ENCODE results near the gene ARVCF. TPM values are rescaled to one million over a fixed set of nuclear protein-coding genes. Genes with fewer than 3 reads are reported as not detected.

The ARVCF gene
- total and polyA plus RNA-seq, 2 donors (not counting 3 experiments of a cell fraction or from before 2014, with no cell fraction given), result 81.3 to 105 TPM

- H3K9me3 ChIP-seq (replicated peaks; ENCODE audit: control insufficient read depth, insufficient read depth, low read length), result no peaks in the 10 kb centered on the region
- H3K4me2 ChIP-seq (ENCODE audit: insufficient read depth, low read length), result no peak overlapping the region
- DNase-seq (ENCODE audit: low read depth, low spot score) (no peak), FAIRE-seq (no peak)
- ChIA-PET POLR2A (no interaction called here), CTCF (interaction anchor here (3.4 kb wide), 1 partner anchor 17 kb away, joined by 19 read pairs; no protein-coding TSS in a partner anchor)
- dilution Hi-C loops (cut with MboI; ENCODE audit: extremely low pct_ligation_motif_present, low sequenced_read_pairs) (no loop called here), intact Hi-C loops (cut with micrococcal nuclease) (no loop called here)
- H3K4me1 ChIP-seq (ENCODE audit: control insufficient read depth, extremely low read depth, insufficient read depth, low read length), result peaks cover 32% of the 10 kb centered on the region
- TF ChIP-seq POLR2AphosphoS5 (IDR thresholded peaks at IDR 0.05; ENCODE audit: insufficient read depth, low read depth, low read length) (no peak), MAX (IDR thresholded peaks at IDR 0.05; ENCODE audit: insufficient read depth, insufficient read length) (no peak), EZH2 (IDR thresholded peaks at IDR 0.05; ENCODE audit: borderline replicate concordance, low read depth, low read length, severe bottlenecking) (no peak), MYC (IDR thresholded peaks at IDR 0.05; ENCODE audit: low read depth, low read length) (no peak), GATA2 (IDR thresholded peaks at IDR 0.05; ENCODE audit: insufficient read depth, insufficient read length, low read depth, low read length) (no peak), FOS (IDR thresholded peaks at IDR 0.05; ENCODE audit: borderline replicate concordance, insufficient read depth, low read length) (no peak), POLR2A (IDR thresholded peaks at IDR 0.05; ENCODE audit: low read depth, low read length) (no peak), CTCF (IDR thresholded peaks at IDR 0.05; ENCODE audit: extremely low read depth in 1 of 2, insufficient read depth in 1 of 2, low read depth in 1 of 2, low read length in 2 of 2) (no peak), JUN (IDR thresholded peaks at IDR 0.05; ENCODE audit: borderline replicate concordance, insufficient read depth, insufficient read length, low read depth) (no peak)
- H2AFZ ChIP-seq (ENCODE audit: low read depth, low read length), result no peak overlapping the region
- H3K4me3 ChIP-seq (replicated peaks in 1 of 3; ENCODE audit: insufficient read depth in 1 of 3, low read depth in 1 of 3, low read length in 3 of 3), result no peak overlapping the region
- H3K27me3 ChIP-seq (ENCODE audit: control insufficient read depth in 2 of 2, insufficient read depth in 2 of 2, low read length in 2 of 2), result no peaks in the 10 kb centered on the region
- no peaks in the 10 kb centered on the region for H3K36me3 ChIP-seq (ENCODE audit: control insufficient read depth in 2 of 2, extremely low read depth in 1 of 2, insufficient read depth in 2 of 2, low read length in 2 of 2)
- BruUV-seq (replicated peaks), result no TSS peak
- H4K20me1 ChIP-seq (replicated peaks; ENCODE audit: control insufficient read depth, extremely low read depth, insufficient read depth, low read length), result no peaks in the 10 kb centered on the region
- H3K27ac ChIP-seq (ENCODE audit: insufficient read depth, low read depth, low read length), result no peak overlapping the region
- no peak overlapping the region for H3K9ac ChIP-seq (replicated peaks; ENCODE audit: extremely low read depth, insufficient read depth, low read length)
- no peaks in the 10 kb centered on the region for H3K9me1 ChIP-seq (replicated peaks; ENCODE audit: control insufficient read depth, extremely low read depth, insufficient read depth, low read length)
- no peaks in the 10 kb centered on the region for H3K79me2 ChIP-seq (ENCODE audit: control insufficient read depth, insufficient read depth, low read length)
These were observed 19.8 kb downstream of the ARVCF start for GRCh38 chr22:19996694-19997384.

All from endothelial cell of umbilical vein (primary cell).